Measurements from ENCODE around the gene CCNY. TPM values are rescaled to one million over a fixed set of nuclear protein-coding genes. Genes with fewer than 3 reads are reported as not detected.

The CCNY gene
- total and polyA plus RNA-seq, 2 donors (not counting 1 experiment from before 2014, with no cell fraction given) = 34.1 to 64.9 TPM

DNA sequence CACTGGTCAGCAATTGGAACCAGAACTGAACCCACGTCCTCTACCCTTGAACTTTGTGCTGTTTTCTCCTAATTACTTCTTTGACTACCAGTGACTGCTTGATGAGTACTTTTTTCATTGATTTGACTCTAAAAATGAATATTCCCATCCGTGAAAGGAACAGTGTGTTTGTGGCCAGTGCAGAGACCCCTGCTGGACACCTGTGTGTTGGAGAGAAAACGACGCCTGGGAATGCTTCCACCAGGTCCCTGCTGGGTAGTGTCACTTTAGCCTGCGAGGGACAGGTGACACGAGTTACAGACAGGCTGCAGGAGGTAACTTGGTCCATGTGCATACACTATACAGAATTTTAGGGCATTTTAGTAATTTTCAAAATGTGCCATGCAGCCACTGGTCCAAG, 262.1 kb downstream of the CCNY start:
- Histone ChIP-seq H3K27ac (ENCODE audit: low read length in 2 of 2) (no peak overlapping the region), H3K9ac (ENCODE audit: low read length) (no peak overlapping the region), H3K79me2 (ENCODE audit: control insufficient read depth, insufficient read depth, low read length) (no peaks in the 10 kb centered on the region), H3K36me3 (replicated peaks in 1 of 2; ENCODE audit: control extremely low read depth in 1 of 2, control insufficient read depth in 1 of 2, extremely low read depth in 1 of 2, insufficient read depth in 2 of 2, low read length in 1 of 2) (no peaks in the 10 kb centered on the region), H3K4me3 (ENCODE audit: control extremely low read depth in 1 of 5, extremely low read depth in 1 of 5, insufficient read depth in 1 of 5, low read depth in 2 of 5, low read length in 4 of 5) (no peak overlapping the region), H3K4me1 (ENCODE audit: control insufficient read depth in 2 of 2, insufficient read depth in 2 of 2, low read length in 2 of 2) (no peaks in the 10 kb centered on the region), H3K27me3 (replicated peaks in 1 of 4; ENCODE audit: control extremely low read depth in 1 of 4, control insufficient read depth in 3 of 4, insufficient read depth in 4 of 4, low read length in 3 of 4) (peaks cover 0 to 5% (median 2%) of the 10 kb centered on the region in 4 experiments), H3K9me3 (ENCODE audit: control extremely low read depth in 1 of 3, control insufficient read depth in 2 of 3, insufficient read depth in 1 of 3, low read length in 2 of 3) (peaks cover 0 to 26% (median 5%) of the 10 kb centered on the region in 3 donors), H2AFZ (ENCODE audit: insufficient read depth, low read depth, low read length, poor library complexity, severe bottlenecking) (no peak overlapping the region), H3K4me2 (replicated peaks; ENCODE audit: low read depth, low read length, poor library complexity, severe bottlenecking) (no peak overlapping the region), H4K20me1 (ENCODE audit: control insufficient read depth, insufficient read depth, low read length, poor library complexity, severe bottlenecking) (no peaks in the 10 kb centered on the region)
- WGBS (ENCODE audit: insufficient coverage) = 52% methylated on average over 4 of the region's 6 CpGs
- ChIA-PET POLR2A (no interaction called here), CTCF (no interaction called here)
- H3K27me3 Mint-ChIP-seq = peaks cover 27% of the 10 kb centered on the region
- no peak overlapping the region for H3K27ac Mint-ChIP-seq
- ATAC-seq (ENCODE audit: low read depth) (no peak), DNase-seq (no peak)
- peaks cover under 1% of the 10 kb centered on the region for H3K4me1 Mint-ChIP-seq
- peaks cover 3% of the 10 kb centered on the region for H3K9me3 Mint-ChIP-seq (ENCODE audit: insufficient read depth)
- intact Hi-C loops (cut with micrococcal nuclease) = no loop called here
- TF ChIP-seq EZH2 (IDR thresholded peaks at IDR 0.05; ENCODE audit: borderline replicate concordance, insufficient read depth, low read depth, low read length, poor library complexity, severe bottlenecking) = no peak
- TF ChIP-seq, protein P1, sequence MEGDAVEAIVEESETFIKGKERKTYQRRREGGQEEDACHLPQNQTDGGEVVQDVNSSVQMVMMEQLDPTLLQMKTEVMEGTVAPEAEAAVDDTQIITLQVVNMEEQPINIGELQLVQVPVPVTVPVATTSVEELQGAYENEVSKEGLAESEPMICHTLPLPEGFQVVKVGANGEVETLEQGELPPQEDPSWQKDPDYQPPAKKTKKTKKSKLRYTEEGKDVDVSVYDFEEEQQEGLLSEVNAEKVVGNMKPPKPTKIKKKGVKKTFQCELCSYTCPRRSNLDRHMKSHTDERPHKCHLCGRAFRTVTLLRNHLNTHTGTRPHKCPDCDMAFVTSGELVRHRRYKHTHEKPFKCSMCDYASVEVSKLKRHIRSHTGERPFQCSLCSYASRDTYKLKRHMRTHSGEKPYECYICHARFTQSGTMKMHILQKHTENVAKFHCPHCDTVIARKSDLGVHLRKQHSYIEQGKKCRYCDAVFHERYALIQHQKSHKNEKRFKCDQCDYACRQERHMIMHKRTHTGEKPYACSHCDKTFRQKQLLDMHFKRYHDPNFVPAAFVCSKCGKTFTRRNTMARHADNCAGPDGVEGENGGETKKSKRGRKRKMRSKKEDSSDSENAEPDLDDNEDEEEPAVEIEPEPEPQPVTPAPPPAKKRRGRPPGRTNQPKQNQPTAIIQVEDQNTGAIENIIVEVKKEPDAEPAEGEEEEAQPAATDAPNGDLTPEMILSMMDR (IDR thresholded peaks at IDR 0.05) = no peak
- H3K4me3 Mint-ChIP-seq = no peak overlapping the region

DNA sequence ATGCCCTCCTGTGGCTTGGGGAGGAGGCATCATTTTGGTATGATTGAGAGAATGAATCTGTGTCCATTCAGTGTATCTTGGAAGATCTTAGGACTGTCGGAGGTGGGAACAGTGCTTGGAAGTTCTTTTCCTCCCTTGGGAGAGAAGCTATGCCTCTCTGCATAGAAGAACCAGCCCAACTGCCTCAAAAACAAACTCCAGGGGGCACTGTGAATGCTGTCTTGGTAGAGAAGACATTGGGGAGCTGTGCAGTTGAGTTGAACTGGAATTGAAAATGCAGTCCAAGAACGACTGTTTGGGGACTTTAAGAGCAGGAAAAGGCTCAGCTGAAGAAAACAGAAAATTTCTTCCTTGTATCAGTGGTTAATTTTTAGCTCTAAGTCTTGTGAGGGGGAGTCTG, 263.9 kb downstream of the CCNY start:
- intact Hi-C loops (cut with micrococcal nuclease) = no loop called here
- Histone ChIP-seq H3K4me1 (ENCODE audit: control insufficient read depth in 2 of 2, insufficient read depth in 2 of 2, low read length in 2 of 2) (no peaks in the 10 kb centered on the region), H2AFZ (ENCODE audit: insufficient read depth, low read depth, low read length, poor library complexity, severe bottlenecking) (no peak overlapping the region), H3K27ac (ENCODE audit: low read length in 2 of 2) (no peak overlapping the region), H3K4me3 (ENCODE audit: control extremely low read depth in 1 of 5, extremely low read depth in 1 of 5, insufficient read depth in 1 of 5, low read depth in 2 of 5, low read length in 4 of 5) (no peak overlapping the region), H3K36me3 (replicated peaks in 1 of 2; ENCODE audit: control extremely low read depth in 1 of 2, control insufficient read depth in 1 of 2, extremely low read depth in 1 of 2, insufficient read depth in 2 of 2, low read length in 1 of 2) (no peaks in the 10 kb centered on the region), H4K20me1 (ENCODE audit: control insufficient read depth, insufficient read depth, low read length, poor library complexity, severe bottlenecking) (no peaks in the 10 kb centered on the region), H3K79me2 (ENCODE audit: control insufficient read depth, insufficient read depth, low read length) (no peaks in the 10 kb centered on the region), H3K4me2 (replicated peaks; ENCODE audit: low read depth, low read length, poor library complexity, severe bottlenecking) (no peak overlapping the region), H3K9me3 (ENCODE audit: control extremely low read depth in 1 of 3, control insufficient read depth in 2 of 3, insufficient read depth in 1 of 3, low read length in 2 of 3) (peaks cover 0 to 25% (median 5%) of the 10 kb centered on the region in 3 donors), H3K9ac (ENCODE audit: low read length) (no peak overlapping the region), H3K27me3 (replicated peaks in 1 of 4; ENCODE audit: control extremely low read depth in 1 of 4, control insufficient read depth in 3 of 4, insufficient read depth in 4 of 4, low read length in 3 of 4) (peaks cover 0 to 14% (median 7%) of the 10 kb centered on the region in 4 experiments)
- ChIA-PET POLR2A (no interaction called here), CTCF (no interaction called here)
- H3K4me3 Mint-ChIP-seq = no peak overlapping the region
- TF ChIP-seq, protein P1 (IDR thresholded peaks at IDR 0.05) = no peak
- TF ChIP-seq EZH2 (IDR thresholded peaks at IDR 0.05; ENCODE audit: borderline replicate concordance, insufficient read depth, low read depth, low read length, poor library complexity, severe bottlenecking) = no peak
- H3K27ac Mint-ChIP-seq = no peak overlapping the region
- peaks cover 4% of the 10 kb centered on the region for H3K4me1 Mint-ChIP-seq
- H3K9me3 Mint-ChIP-seq (ENCODE audit: insufficient read depth) = peaks cover 3% of the 10 kb centered on the region
- DNase-seq (no peak), ATAC-seq (ENCODE audit: low read depth) (no peak)
- WGBS (ENCODE audit: insufficient coverage) = 65% methylated on average over 2 of the region's 2 CpGs
- H3K27me3 Mint-ChIP-seq = peaks cover 33% of the 10 kb centered on the region
